GM12878 (cell line): ENCODE measurements around the gene ZNF444. TPM values are rescaled to one million over a fixed set of nuclear protein-coding genes. Genes with fewer than 3 reads are reported as not detected.

Experiments used
- ATAC-seq: fragments of 200-7000 bp; cut with Tn5 transposase; 3 replicates; pipeline ENCODE4 v1.9.1; 2020; ENCODE audit warnings: mild to moderate bottlenecking, moderate library complexity
- BruUV-seq: library from RNA; stranded (reverse); fragments of 400-500 nt; replicated peaks from 2 replicates; lab custom pipeline; 2021; lab: Mats Ljungman, UMichigan
- CTCF ChIA-PET: fragments of 300-600 bp; sonication (Branson Sonifier 250); formaldehyde crosslinking; extraction: SDS; loops from one replicate; lab custom pipeline; 2021; ENCODE audit warnings: inconsistent platforms; lab: Yijun Ruan, JAX
- POLR2A ChIA-PET: fragments of 350-600 bp; formaldehyde crosslinking; extraction: SDS; loops from one replicate; lab custom pipeline; 2021; ENCODE audit warnings: inconsistent platforms; lab: Charles Lee
- RAD21 ChIA-PET: fragments of 300-600 bp; sonication (Branson Sonifier 250); formaldehyde crosslinking; loops from one replicate; lab custom pipeline; 2023; ENCODE audit warnings: antibody characterized with exemption; ENCODE audit not compliant: unreplicated experiment; lab: Charles Lee
- SMC1A ChIA-PET: fragments of 300-600 bp; sonication (Branson Sonifier 250); formaldehyde crosslinking; loops from one replicate; lab custom pipeline; 2023; ENCODE audit not compliant: unreplicated experiment, uncharacterized antibody; lab: Charles Lee
- DNase-seq: peaks from one replicate; pipeline ENCODE4 v3.0.0-alpha.2; 2011; ENCODE audit warnings: low read depth, low spot score
- FAIRE-seq: peaks from 3 replicates; lab custom pipeline; 2011; peaks lifted over from hg19 to GRCh38; lab: Jason Lieb, UNC
- H2AFZ ChIP-seq: 2 replicates; pipeline ENCODE4 v1.6.0; 2011; ENCODE audit warnings: low read depth, low read length, control low read depth; ENCODE audit not compliant: control insufficient read depth
- H3K27ac ChIP-seq: 2 replicates; pipeline ENCODE4 v1.5.1; 2011; ENCODE audit warnings: control low read depth; ENCODE audit not compliant: control insufficient read depth, insufficient read depth
- H3K27me3 ChIP-seq, 2 experiments: replicated peaks in 1 of 2; 2 replicates each; pipeline versions ENCODE4 v1.6.0 to v1.6.1; 2011; ENCODE audit warnings: low read length in 1 of 2; ENCODE audit not compliant: control insufficient read depth in 2 of 2, insufficient read depth in 2 of 2
- H3K36me3 ChIP-seq, 2 experiments: 2 replicates each; pipeline ENCODE4 v1.5.1; 2011; ENCODE audit warnings: low read length in 1 of 2; ENCODE audit not compliant: control insufficient read depth in 2 of 2, insufficient read depth in 2 of 2
- H3K4me1 ChIP-seq: 2 replicates; pipeline ENCODE4 v1.6.1; 2011; ENCODE audit warnings: mild to moderate bottlenecking, low read length, moderate library complexity, mixed read lengths; ENCODE audit not compliant: control insufficient read depth, insufficient read depth
- H3K4me2 ChIP-seq: 2 replicates; pipeline ENCODE4 v1.6.0; 2011; ENCODE audit warnings: control low read depth; ENCODE audit not compliant: control insufficient read depth, insufficient read depth
- H3K4me3 ChIP-seq: fragments of 200-600 bp; sonication (generic); 2 replicates; pipeline ENCODE4 v1.5.1; 2016
- H3K79me2 ChIP-seq: 2 replicates; pipeline ENCODE4 v1.6.0; 2011; ENCODE audit warnings: low read length; ENCODE audit not compliant: control insufficient read depth, insufficient read depth
- H3K9ac ChIP-seq: 2 replicates; pipeline ENCODE4 v1.8.0; 2011; ENCODE audit warnings: low read length, control low read depth, mixed read lengths; ENCODE audit not compliant: control insufficient read depth, insufficient read depth
- H3K9me3 ChIP-seq: replicated peaks from 3 replicates; pipeline ENCODE4 v1.5.1; 2011; ENCODE audit warnings: mild to moderate bottlenecking, low read length; ENCODE audit not compliant: control insufficient read depth, insufficient read depth
- H4K20me1 ChIP-seq: 2 replicates; pipeline ENCODE4 v1.6.0; 2011; ENCODE audit not compliant: control insufficient read depth, insufficient read depth
- BACH1 ChIP-seq: fragments of 450-650 bp; IDR thresholded peaks from 2 replicates; pipeline ENCODE4 v1.6.1; 2017; ENCODE audit warnings: mild to moderate bottlenecking, borderline replicate concordance
- CBX3 ChIP-seq: fragments of 200-600 bp; sonication (generic); IDR thresholded peaks from 2 replicates; pipeline ENCODE4 v1.6.1; 2016; ENCODE audit warnings: low read depth, borderline replicate concordance
- CEBPB ChIP-seq, 2 experiments: fragments of 150-350 bp in 1 of 2; IDR thresholded peaks; 2 replicates each; pipeline ENCODE4 v1.6.1; 2012 to 2014; ENCODE audit warnings: low read depth in 2 of 2, low read length in 2 of 2, borderline replicate concordance in 1 of 2, inconsistent platforms in 1 of 2
- CHD1 ChIP-seq: IDR thresholded peaks from 2 replicates; pipeline ENCODE4 v1.6.1; 2012; ENCODE audit warnings: low read depth, low read length, improper control_type of control experiment
- ELK1 ChIP-seq: IDR thresholded peaks from 2 replicates; pipeline ENCODE4 v1.6.1; 2012; ENCODE audit warnings: low read depth, low read length, improper control_type of control experiment
- EZH2 ChIP-seq: IDR thresholded peaks from 2 replicates; pipeline ENCODE4 v1.6.1; 2012; ENCODE audit warnings: low read depth, mild to moderate bottlenecking, control low read depth, inconsistent platforms, low read length, borderline replicate concordance; ENCODE audit not compliant: control insufficient read depth
- GATAD2B ChIP-seq: fragments of 450-650 bp; conservative IDR thresholded peaks from 2 replicates; pipeline ENCODE4 v1.6.1; 2017; ENCODE audit warnings: low read depth, mild to moderate bottlenecking, moderate library complexity
- IRF3 ChIP-seq: fragments of 450-650 bp; IDR thresholded peaks from 2 replicates; pipeline ENCODE4 v1.6.1; 2014; ENCODE audit warnings: mild to moderate bottlenecking
- NFIC ChIP-seq: IDR thresholded peaks from 2 replicates; pipeline ENCODE4 v1.6.1; 2012; ENCODE audit warnings: low read depth, mild to moderate bottlenecking, inconsistent platforms, low read length, moderate library complexity
- RAD51 ChIP-seq: fragments of 450-650 bp; IDR thresholded peaks from 2 replicates; pipeline ENCODE4 v1.6.1; 2016; ENCODE audit warnings: moderate library complexity, mild to moderate bottlenecking, inconsistent platforms
- RBBP5 ChIP-seq: fragments of 200-600 bp; sonication (generic); conservative IDR thresholded peaks from 2 replicates; pipeline ENCODE4 v1.6.1; 2016
- RCOR1 ChIP-seq: conservative IDR thresholded peaks from 2 replicates; pipeline ENCODE4 v1.6.1; 2012; ENCODE audit warnings: low read depth, low read length, improper control_type of control experiment
- RUNX3 ChIP-seq: IDR thresholded peaks from 2 replicates; pipeline ENCODE4 v1.6.1; 2012; ENCODE audit warnings: low read length, inconsistent platforms
- SIN3A ChIP-seq: IDR thresholded peaks from 2 replicates; pipeline ENCODE4 v1.6.1; 2012; ENCODE audit warnings: low read depth, low read length, improper control_type of control experiment
- SMARCA5 ChIP-seq: fragments of 450-650 bp; IDR thresholded peaks from 2 replicates; pipeline ENCODE4 v1.6.1; 2017; ENCODE audit warnings: mild to moderate bottlenecking
- YY1 ChIP-seq: IDR thresholded peaks from 2 replicates; pipeline ENCODE4 v1.6.1; 2011; ENCODE audit warnings: low read depth, mild to moderate bottlenecking, low read length
- ZNF274 ChIP-seq: IDR thresholded peaks from one replicate; pipeline ENCODE4 v1.8.0; 2011; ENCODE audit not compliant: insufficient read length, insufficient read depth
- WGBS: methylation state at CpG from one replicate; pipeline ENCODE4 v1.1.6; 2016; ENCODE audit warnings: low lambda C conversion rate; ENCODE audit not compliant: insufficient replicate concordance, insufficient coverage; ENCODE audit errors: missing lambda C conversion rate; 5-methylcytosine and 5-hydroxymethylcytosine counted together
- in situ Hi-C: fragments of 300-500 bp; cut with MboI; formaldehyde crosslinking; loops from 9 replicates; pipeline ENCODE4 v1.14.3; 2018; ENCODE audit warnings: mixed read lengths
- intact Hi-C: fragments of 100-400 bp; cut with micrococcal nuclease; formaldehyde crosslinking; loops from one replicate; pipeline ENCODE4 v1.14.2; 2022; ENCODE audit not compliant: unreplicated experiment
- polyA plus RNA-seq, 11 experiments: library from polyadenylated mRNA; depleted of rRNA in 4 of 11; unstranded in 6 of 11; stranded (reverse) in 5 of 11; fragments of >200 nt; fragmentation: Nextera tagmentation in 4 of 11; fragmentation: Illumina TruSeq in 1 of 11; extraction: Ambion mirVana in 4 of 11; extraction: Trizol in 1 of 11; gene quantifications; 1 replicate in 1 of 11; 2 replicates in 10 of 11; pipeline versions ENCODE4 v1.2.1 to v1.2.3, GENCODE V29; 2011 to 2016; ENCODE audit warnings: inconsistent platforms in 2 of 11, missing spikeins in 2 of 11, low read depth in 1 of 11
- total RNA-seq, 4 experiments: library from RNA; depleted of rRNA in 3 of 4; stranded (reverse); fragments of >200 nt in 3 of 4; fragmentation: Illumina TruSeq in 1 of 4; extraction: Trizol in 1 of 4; gene quantifications; 2 replicates each; pipeline versions ENCODE4 v1.2.1 to v1.2.3, GENCODE V29; 2013 to 2021

Gene ZNF444
- total and polyA plus RNA-seq, 10 of the 15 experiments (the other 5 are each of a cell fraction or from before 2014, with no cell fraction given), result 0.45 to 28.2 (median 11.6) TPM

GRCh38 chr19:56144376-56144775 lies 3.3 kb downstream of the ZNF444 start:
- peaks cover 2 to 5% of the 10 kb centered on the region in 2 experiments for H3K36me3 ChIP-seq
- FAIRE-seq, result no peak
- H3K79me2 ChIP-seq, result peaks cover 20% of the 10 kb centered on the region
- H3K27ac ChIP-seq, result no peak overlapping the region; the same call in 1 of the 2 replicates
- no peak for DNase-seq
- ChIA-PET POLR2A (no interaction called here), SMC1A (no interaction called here), CTCF (interaction anchor here (0.5 kb wide), 1 partner anchor 170 kb away, joined by 3 read pairs; no protein-coding TSS in a partner anchor), RAD21 (no interaction called here)
- no peak overlapping the region for H3K4me3 ChIP-seq
- no peak for TF ChIP-seq CHD1
- TF ChIP-seq CEBPB (IDR thresholded peaks at IDR 0.05; ENCODE audit: borderline replicate concordance in 1 of 2, low read depth in 2 of 2, low read length in 2 of 2), result no peak
- TF ChIP-seq ZNF274, result no peak
- no peak for TF ChIP-seq RAD51
- TF ChIP-seq ELK1, result no peak
- no peak for TF ChIP-seq EZH2
- TF ChIP-seq CBX3, result no peak
- TF ChIP-seq SMARCA5, result no peak
- no peak for TF ChIP-seq RUNX3
- TF ChIP-seq BACH1, result no peak
- no peak for TF ChIP-seq RCOR1
- no peak for TF ChIP-seq IRF3
- TF ChIP-seq YY1, result no peak
- no peak for TF ChIP-seq RBBP5
- TF ChIP-seq SIN3A, result no peak
- TF ChIP-seq NFIC, result no peak
- no peak for TF ChIP-seq GATAD2B
- H3K9ac ChIP-seq, result no peak overlapping the region
- no peak overlapping the region for H3K4me2 ChIP-seq
- 56% methylated on average over 6 of the region's 6 CpGs for WGBS
- no peaks in the 10 kb centered on the region for H3K9me3 ChIP-seq
- no peak overlapping the region for H2AFZ ChIP-seq
- in situ Hi-C loops (loop anchor here (25.0 kb wide), 1 partner anchor 1668 kb away; the partner anchor contains the start of gene ZNF552), intact Hi-C loops (no loop called here)
- H3K27me3 ChIP-seq, result no peaks in the 10 kb centered on the region
- peaks cover 15% of the 10 kb centered on the region for H3K4me1 ChIP-seq
- no peak for ATAC-seq
- BruUV-seq, result no TSS peak
- no peaks in the 10 kb centered on the region for H4K20me1 ChIP-seq
